SH-SY5Y (cell line): Measurements from ENCODE around the gene AKAP9.

Experiments used
- GATA2 ChIP-seq: IDR thresholded peaks from 2 replicates; pipeline ENCODE4 v1.6.1; 2011; ENCODE audit warnings: mild to moderate bottlenecking, low read depth, low read length
- GATA3 ChIP-seq: IDR thresholded peaks from 2 replicates; pipeline ENCODE4 v1.6.1; 2011; ENCODE audit warnings: low read depth, mild to moderate bottlenecking, low read length, moderate library complexity

Gene AKAP9

GRCh38 chr7:92035576-92035975, 94.9 kb downstream of the AKAP9 start:
- no peak for TF ChIP-seq GATA2
- TF ChIP-seq GATA3, result no peak

DNA sequence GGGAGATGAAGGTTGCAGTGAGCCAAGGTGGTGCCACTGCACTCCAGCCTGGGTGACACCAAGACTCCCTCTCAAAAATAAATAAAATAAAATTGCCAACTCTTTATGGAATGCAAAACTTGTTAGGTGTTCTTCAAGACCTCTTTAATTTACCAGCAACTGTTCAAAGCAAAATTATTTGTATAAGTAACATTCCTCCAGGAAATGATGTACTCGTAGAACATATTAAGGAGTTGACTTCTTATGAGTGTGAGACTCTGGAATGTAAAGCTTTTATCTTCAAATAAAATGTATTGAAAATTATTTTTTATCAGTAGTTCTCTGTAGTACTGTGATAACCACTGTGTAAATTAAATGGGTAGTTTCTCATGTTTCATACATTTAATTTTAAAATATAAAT, 99.2 kb downstream of the AKAP9 start:
- no peak for TF ChIP-seq GATA2

- TF ChIP-seq GATA2 (no peak), GATA3 (no peak)
These were observed 101.5 kb downstream of the AKAP9 start for GRCh38 chr7:92042056-92042737.

- no peak for TF ChIP-seq GATA3
- no peak for TF ChIP-seq GATA2
These were observed 102.4 kb downstream of the AKAP9 start for GRCh38 chr7:92043098-92043497.

DNA sequence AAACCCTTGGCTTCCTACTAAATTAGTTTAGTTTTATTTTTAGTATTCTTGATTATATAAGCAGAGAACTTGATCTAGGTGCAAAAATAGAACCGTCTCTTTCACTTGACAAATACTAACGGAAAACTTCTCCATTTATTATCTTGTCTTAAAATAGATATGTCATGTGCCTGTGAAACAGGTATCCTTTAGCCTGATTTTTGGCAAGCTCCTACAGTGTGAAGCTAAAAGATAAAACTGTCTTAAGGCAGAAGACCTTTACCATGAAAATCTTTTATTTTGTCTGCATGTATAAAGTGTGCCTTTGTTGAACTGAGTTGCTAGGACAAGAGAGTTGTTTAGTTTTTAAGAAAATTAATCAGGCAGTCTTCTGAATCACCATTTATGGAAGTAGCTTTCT, 103.0 kb downstream of the AKAP9 start:
- TF ChIP-seq GATA3 (no peak), GATA2 (no peak)

GRCh38 chr7:92044148-92044547, 103.5 kb downstream of the AKAP9 start:
- TF ChIP-seq GATA3 (no peak), GATA2 (no peak)

DNA sequence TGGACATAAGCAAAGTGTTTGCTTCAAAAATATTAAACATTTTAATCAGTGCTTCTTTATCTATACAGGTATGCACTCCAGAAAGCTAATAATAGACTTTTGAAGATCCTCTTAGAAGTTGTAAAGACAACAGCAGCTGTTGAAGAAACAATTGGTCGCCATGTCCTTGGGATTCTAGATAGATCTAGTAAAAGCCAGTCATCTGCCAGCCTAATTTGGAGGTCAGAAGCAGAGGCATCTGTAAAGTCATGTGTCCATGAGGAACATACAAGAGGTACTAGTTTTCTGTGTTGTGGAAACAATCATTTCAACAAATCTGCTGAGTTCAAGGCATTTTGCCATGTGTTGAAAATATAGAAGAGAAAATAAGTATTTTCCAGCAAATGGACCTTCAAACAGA, 104.3 kb downstream of the AKAP9 start:
- TF ChIP-seq GATA2 (no peak), GATA3 (no peak)

DNA sequence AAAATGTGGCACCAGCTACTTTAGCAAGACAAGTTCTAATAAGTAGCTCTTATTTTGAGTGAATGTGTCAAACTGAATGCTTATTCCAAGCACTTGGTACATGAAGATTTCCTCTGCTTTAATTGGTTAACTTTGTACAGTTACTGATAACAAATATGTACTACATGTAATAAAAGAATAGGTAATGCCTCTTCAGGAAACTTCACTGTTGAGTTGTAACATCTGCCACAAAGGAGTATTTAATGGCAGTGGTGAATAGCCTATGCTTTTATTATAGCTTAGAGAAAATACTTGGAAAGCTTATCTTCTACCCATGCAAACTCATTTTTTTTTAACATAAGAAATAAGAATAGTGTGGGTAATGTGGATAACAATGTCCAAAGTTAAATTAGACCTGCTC, 111.0 kb downstream of the AKAP9 start:
- TF ChIP-seq GATA2, result no peak
- TF ChIP-seq GATA3, result no peak

DNA sequence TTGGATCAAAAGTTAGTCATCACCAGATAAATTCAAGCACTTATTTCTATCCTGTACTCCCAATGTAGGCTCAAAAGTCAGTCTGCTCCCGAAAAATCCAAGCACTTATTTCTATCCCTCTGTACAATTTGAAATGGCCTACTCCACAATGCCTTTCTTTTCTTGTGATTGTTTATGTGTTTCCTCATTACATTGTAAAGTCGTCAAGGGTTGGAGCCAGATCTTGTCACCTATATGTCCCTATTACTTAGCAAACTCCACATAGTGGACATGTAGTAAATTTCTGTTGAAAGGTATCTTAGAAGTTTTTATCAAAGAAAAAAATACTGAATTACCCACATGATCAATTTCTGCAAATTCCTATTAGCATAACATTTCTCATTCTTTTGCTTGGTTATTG, 111.5 kb downstream of the AKAP9 start:
- TF ChIP-seq GATA3 (no peak), GATA2 (no peak)

- TF ChIP-seq GATA3 (no peak), GATA2 (no peak)
These were observed 112.0 kb downstream of the AKAP9 start for GRCh38 chr7:92052684-92053083.

DNA sequence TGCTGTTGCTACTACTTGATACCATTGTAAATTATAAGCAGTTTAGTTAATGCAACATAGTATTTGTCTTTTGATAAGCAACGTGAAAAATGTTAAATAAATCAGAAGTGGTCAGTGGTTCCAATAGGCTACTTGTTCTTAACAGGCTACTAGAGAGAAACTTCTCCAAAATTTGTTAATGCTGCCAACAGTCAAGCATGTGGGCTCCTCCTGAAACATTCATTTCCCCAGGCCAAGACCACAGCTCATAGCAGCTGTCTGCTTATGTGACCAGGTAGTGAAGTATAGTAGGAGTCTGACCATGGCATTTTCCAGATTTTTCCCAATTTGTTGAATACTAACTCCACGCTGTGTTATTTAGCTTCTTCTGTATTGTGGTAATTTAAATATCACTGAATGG, 112.7 kb downstream of the AKAP9 start:
- TF ChIP-seq GATA2 (no peak), GATA3 (no peak)

GRCh38 chr7:92056286-92056685, 115.6 kb downstream of the AKAP9 start:
- TF ChIP-seq GATA2 (no peak), GATA3 (no peak)

GRCh38 chr7:92057375-92057774, 116.7 kb downstream of the AKAP9 start:
- TF ChIP-seq GATA2 (no peak), GATA3 (no peak)

- TF ChIP-seq GATA2, result no peak
- no peak for TF ChIP-seq GATA3
These were observed 117.4 kb downstream of the AKAP9 start for GRCh38 chr7:92058040-92058439.

DNA sequence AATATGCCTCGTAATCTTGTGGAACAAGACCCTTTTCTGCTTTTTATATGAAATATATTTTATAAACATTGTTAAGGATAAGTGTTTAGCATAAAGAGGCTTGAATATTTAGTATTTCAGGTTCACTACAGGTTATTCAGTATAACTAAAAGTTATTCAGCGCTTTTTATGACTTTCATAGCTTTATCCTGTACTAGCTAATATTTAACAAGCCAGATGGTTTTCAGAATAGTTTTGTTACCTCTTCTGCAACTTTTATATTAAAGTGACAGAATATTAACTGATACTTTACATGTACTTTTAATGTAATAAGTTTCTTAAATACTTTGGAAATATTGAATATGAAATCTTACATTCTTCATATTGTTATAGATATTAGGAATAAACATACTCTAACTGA, 118.2 kb downstream of the AKAP9 start:
- TF ChIP-seq GATA2, result no peak
- TF ChIP-seq GATA3, result no peak

- TF ChIP-seq GATA3 (no peak), GATA2 (no peak)
These were observed 120.5 kb downstream of the AKAP9 start for GRCh38 chr7:92061154-92061553.

GRCh38 chr7:92064438-92065029, 123.9 kb downstream of the AKAP9 start:
- TF ChIP-seq GATA2 (no peak), GATA3 (no peak)
